GM19395 (cell line): Measurements from ENCODE around the gene SELENOI.
"Not testable (repeated sequence)": the region's sequence is repeated elsewhere in the genome, so short reads cannot be mapped to it uniquely, and the experiment has no call there.

Experiments used
- ATAC-seq: cut with Tn5 transposase; IDR thresholded peaks from one replicate; pipeline ENCODE4 v1.9.1; 2021; ENCODE audit warnings: mild to moderate bottlenecking, moderate library complexity; ENCODE audit not compliant: unreplicated experiment

The SELENOI gene

GRCh38 chr2:26326514-26326913, 19.4 kb upstream of the SELENOI start:
- ATAC-seq: no peak

DNA sequence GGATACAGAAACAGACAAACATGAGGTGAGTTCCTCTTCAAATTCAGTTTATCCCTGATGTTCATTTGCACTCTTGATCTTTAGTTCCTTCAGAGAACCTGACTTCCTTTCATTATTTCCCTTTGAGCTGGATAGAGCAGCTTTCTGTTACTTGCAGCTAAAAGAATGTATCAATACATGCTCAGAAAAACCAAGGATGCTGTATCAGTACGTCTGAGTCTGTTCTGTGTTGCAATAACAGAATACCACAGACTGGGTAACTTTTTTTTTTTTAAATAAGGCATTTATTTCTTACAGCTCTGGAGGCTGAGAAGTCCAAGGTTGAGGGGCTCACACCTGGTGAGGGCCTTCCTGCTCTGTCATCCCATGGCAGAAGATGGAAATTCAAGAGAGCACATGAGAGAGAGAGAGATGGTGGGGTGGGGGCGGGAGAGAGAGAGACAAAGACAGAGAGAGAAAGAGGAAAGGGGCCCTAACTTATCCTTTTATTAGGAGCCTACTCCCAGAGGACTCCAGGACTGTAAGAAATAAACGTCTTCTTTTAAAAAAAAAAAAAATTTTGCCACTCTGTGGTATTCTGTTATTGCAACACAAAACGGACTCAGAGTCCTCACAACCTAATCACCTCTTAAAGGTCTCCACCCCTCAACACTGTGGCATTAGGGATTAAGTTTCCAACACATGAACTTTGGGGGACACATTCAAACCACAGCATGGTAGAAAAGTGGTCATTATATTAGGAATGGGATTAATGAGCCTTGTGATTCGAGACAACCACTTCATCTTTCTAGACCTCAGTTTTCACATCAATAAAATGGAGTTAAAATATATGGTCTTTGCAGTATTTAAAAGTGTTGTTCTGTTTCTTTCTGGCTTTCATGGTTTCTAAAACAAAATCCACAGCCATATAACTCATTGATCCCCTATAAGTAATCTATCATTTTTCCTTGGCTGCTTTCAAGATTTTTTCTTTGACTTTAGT, 18.4 kb upstream of the SELENOI start:
- no peak for ATAC-seq

DNA sequence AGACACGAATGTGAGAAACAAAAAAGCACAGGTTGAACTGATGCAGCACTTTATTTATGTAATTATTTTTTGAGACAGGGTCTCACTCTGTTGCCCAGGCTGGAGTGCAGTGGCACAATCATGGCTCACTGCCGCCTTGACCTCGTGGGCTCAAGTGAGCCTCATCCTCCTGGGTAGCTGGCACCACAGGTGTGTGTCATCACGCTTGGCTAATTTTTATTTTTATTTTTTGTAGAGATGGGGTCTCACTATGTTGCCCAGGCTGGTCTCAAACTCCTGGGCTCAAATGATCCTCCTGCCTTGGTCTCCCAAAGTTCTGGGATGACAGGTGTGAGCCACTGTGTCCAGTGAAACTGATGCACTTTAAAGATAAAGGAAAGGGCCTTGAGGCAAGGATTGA, 16.9 kb upstream of the SELENOI start:
- ATAC-seq: not testable (repeated sequence)

DNA sequence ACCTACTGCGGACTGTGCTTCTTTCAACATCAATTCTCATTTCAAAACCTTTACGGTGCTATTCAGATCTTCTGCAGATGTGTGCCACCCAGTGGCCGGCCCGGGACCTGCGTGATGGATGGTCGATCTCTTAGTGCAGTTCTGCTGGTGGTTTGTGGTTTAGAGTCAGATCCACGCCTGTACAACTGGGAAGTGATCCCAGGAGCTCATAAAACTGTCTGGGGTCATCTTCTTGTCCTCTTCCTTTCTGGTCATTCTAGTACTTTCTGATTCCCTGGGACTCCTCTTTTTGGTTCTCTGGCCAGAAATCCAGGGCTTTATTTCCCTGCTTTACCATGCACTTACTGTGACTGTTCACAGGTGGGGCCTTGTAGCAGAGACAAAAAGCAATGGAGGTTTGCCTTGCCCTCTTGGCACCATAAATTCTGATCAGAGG, 15.8 kb upstream of the SELENOI start:
- ATAC-seq: peak; percentile 80

DNA sequence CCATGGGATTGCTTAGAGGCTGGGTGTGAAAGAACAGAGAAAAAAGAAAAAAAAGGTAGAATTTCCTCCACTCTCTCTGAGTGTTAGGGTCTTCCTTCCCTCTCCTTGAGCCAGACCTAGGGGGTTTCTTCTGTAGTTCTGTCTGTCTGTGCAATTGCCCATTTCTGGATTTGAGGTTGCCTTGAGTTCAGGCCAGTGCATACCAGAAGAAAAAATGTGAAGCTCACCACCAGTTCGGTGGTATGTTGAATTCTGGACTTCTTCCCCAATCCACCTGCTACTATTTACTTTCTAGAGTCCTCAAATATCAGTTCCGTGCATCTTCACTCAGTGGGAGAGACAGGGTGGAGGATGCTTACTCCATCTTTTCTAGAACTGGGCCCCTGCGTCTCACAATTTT, 15.3 kb upstream of the SELENOI start:
- no peak for ATAC-seq

DNA sequence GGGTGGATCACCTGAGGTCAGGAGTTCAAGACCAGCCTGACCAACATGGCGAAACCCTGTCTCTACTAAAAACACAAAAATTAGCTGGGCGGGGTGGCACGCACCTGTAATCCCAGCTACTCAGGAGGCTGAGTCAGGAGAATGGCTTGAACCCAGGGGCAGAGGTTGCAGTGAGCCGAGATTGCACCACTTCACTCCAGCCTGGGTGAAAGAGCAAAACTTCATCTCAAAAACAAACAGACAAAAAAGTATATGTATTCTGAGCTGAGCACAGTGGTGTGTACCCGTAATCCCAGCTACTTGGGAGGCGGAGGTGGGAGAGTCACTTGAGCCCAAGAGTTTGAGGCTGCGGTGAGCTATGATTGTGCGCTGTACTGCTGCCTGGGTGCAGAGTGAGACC, 14.6 kb upstream of the SELENOI start:
- not testable (repeated sequence) for ATAC-seq

DNA sequence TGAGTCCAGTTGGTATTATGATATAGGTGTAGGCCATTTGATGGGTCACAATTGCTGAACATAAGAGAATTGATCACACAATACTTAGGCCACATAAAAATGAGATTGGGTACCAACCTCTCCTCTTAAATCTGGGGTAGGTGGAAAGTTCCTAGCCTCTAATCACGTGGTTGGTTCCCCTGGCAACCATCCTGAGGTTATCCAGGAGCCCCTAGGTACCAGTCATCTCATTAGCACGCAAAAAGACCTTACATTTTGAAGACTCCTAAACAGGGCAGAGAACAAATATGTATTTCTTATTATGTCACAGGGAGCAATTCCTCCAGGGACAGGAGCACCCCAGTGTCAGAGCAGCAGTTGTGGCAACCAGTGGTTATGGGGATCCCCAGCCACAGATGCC, 12.7 kb upstream of the SELENOI start:
- no peak for ATAC-seq

GRCh38 chr2:26335231-26335630, 10.7 kb upstream of the SELENOI start:
- no peak for ATAC-seq

DNA sequence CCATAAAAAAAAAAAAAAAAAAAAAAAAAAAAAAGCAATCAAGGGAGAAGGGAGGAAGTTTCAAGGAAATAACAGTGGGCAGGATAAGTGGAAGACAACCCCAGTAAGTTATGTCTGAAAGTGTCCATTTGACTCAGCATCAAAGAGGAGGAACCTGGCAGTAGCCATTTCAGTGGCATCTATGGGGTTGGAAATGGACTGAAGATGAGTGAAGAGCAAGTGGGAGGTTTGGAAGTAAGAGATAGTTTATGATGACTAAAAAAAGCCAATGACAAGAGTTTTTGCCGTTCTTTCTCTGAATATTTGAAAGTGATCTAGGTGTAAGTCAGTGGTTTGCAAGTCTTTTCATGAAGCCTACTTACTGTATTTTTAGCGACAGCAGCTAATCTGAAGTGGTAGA, 9.2 kb upstream of the SELENOI start:
- no peak for ATAC-seq

DNA sequence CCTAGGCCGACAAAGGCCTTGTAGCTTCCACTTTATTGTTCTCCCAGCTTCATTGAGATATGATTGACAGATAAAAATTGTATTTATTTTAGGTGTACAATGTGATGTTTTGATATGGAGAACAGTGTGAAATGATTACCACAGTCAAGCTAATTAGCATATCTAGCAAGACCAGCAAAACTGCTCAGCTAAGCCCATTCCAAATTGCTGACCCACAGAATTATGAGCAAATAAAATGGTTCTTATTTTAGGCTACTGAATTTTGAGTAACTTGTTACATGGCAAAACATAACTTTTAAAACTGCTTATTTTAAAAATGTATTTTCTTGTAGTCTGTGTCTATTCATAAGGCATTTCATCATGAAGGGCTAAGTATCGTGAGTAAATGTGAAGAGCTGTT, 8.6 kb upstream of the SELENOI start:
- no peak for ATAC-seq

DNA sequence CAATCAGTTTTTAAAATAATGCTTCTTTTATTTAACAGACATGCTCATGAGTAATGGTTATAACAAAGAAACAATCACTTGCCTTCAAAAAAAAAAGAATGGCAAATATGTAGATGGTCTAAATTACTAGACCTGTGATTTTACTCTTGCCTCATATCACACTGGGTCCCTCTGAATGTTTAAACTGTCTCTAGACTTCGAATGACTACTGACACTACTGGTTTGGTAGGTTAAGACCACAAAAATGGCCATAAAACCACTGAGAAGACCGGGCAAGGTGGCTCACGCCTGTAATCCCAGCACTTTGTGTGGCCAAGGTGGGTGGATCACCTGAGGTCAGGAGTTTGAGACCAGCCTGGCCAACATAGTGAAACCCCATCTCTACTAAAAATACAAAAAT, 5.1 kb upstream of the SELENOI start:
- ATAC-seq: no peak

GRCh38 chr2:26344581-26345282, 1.2 kb upstream of the SELENOI start:
- no peak for ATAC-seq

DNA sequence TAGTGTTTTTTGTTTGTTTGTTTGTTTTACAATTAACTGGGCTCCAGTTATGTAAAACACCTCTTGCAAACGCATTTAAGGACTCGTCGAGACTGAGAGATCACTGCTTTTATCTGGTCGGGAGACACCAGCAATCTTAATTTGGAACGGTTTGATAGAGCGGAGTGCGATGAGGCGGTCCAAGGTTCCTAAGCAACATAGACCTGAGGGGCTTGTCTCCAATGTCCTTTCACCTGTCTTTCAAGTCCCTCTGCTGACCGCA, 729 bp upstream of the SELENOI start:
- ATAC-seq: no peak

DNA sequence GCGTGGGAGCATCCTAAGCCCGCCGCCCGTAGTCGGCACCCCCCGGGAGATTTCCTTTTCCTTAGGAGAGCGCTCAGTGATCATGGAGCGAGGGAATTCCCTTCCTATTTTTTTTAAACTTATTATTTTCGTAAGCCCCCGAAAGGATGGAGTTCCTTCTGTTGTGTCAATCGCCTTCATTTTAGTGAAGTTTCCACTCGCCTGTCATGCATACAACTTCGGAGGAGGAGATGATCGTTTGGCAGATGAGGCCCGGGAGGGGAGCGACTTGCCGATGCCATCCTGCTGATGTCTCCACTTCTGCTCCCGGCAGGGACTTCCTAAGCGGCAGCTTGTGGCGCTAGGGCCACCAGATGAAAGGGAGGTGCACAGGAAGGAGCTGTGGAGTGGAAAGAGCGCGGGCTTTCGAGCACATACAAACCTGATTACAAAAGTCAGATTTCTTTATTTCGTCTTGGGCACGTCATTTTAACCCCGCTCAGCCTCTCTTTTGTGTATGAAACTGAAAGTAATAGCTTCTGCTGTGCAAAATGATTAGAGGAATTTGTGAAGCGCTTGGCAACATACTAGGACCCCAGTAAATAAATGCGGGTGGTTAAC, 611 bp downstream of the SELENOI start, which contains the start of gene ADGRF3:
Gene ADGRF3, minus strand, starts transcription at position 336 of the 600 bp plus-strand sequence. CDS start 555 bp downstream, outside the sequence.
- peak; percentile 26 for ATAC-seq

- no peak for ATAC-seq
These were observed 1.4 kb downstream of the SELENOI start for GRCh38 chr2:26347286-26347865.

GRCh38 chr2:26349690-26350089, 3.7 kb downstream of the SELENOI start:
- ATAC-seq: no peak

- no peak for ATAC-seq
These were observed 5.6 kb downstream of the SELENOI start for GRCh38 chr2:26351375-26352090.

DNA sequence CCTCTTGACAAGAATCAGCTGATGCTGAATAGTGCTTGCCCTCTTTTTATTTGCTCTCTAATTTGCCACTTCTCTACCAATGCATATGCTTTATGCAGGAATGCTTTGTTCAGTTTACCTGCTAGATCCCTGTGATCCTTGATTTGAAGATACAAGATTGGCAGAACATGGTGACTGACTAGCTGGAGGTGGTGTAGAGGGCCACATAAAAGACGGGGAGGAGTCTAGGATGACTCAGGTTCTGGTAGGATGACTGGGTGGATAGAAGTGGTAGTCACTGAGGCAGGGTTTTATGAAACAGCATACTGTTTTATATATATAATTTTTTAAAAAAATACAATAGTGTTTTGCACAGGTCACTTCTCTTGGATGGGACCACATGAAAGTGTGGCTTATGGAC, 6.9 kb downstream of the SELENOI start:
- no peak for ATAC-seq

- not testable (repeated sequence) for ATAC-seq
These were observed 8.5 kb downstream of the SELENOI start for GRCh38 chr2:26354469-26354868.
